HG02642 (cell line): ENCODE data around the gene CATSPER4.

ENCODE experiments used
- ATAC-seq: cut with Tn5 transposase; IDR thresholded peaks from one replicate; pipeline ENCODE4 v1.9.1; 2021; ENCODE audit warnings: mild to moderate bottlenecking; ENCODE audit not compliant: unreplicated experiment, poor library complexity

The CATSPER4 gene

GRCh38 chr1:26190373-26190987 is at the start of gene CATSPER4:
TSS of gene CATSPER4 (plus strand) at chr1:26190602. CDS start at chr1:26190628, 26 bp downstream.
- ATAC-seq, result no peak

GRCh38 chr1:26142159-26142558 is 48.2 kb upstream of the CATSPER4 start:
- no peak for ATAC-seq

GRCh38 chr1:26145041-26145959 is 45.1 kb upstream of the CATSPER4 start:
- peak; percentile 64 for ATAC-seq

- ATAC-seq, result no peak
Measured at GRCh38 chr1:26145960-26146294, 44.5 kb upstream of the CATSPER4 start.

GRCh38 chr1:26148887-26149286 is 41.5 kb upstream of the CATSPER4 start:
- ATAC-seq, result no peak

- ATAC-seq, result no peak
Measured at GRCh38 chr1:26153966-26154532, 36.4 kb upstream of the CATSPER4 start.

- no peak for ATAC-seq
Measured at GRCh38 chr1:26154750-26155149, 35.7 kb upstream of the CATSPER4 start.

- ATAC-seq, result no peak
Measured at GRCh38 chr1:26155370-26156284, 34.8 kb upstream of the CATSPER4 start.

GRCh38 chr1:26156285-26157038 is 33.9 kb upstream of the CATSPER4 start:
- ATAC-seq, result no peak

- ATAC-seq, result no peak
Measured at GRCh38 chr1:26158271-26158907, 32.0 kb upstream of the CATSPER4 start.

- ATAC-seq, result no peak
Measured at GRCh38 chr1:26158908-26159742, 31.3 kb upstream of the CATSPER4 start, which contains the start of gene FAM110D. TSS of gene FAM110D (plus strand) at chr1:26159079. CDS start at chr1:26161292, 2,213 bp downstream.

GRCh38 chr1:26159743-26160039 is 30.7 kb upstream of the CATSPER4 start:
- no peak for ATAC-seq

GRCh38 chr1:26160527-26161414 is 29.6 kb upstream of the CATSPER4 start:
- ATAC-seq, result no peak

- no peak for ATAC-seq
Measured at GRCh38 chr1:26161415-26162219, 28.8 kb upstream of the CATSPER4 start.

- no peak for ATAC-seq
Measured at GRCh38 chr1:26162220-26162709, 28.1 kb upstream of the CATSPER4 start.

- no peak for ATAC-seq
Measured at GRCh38 chr1:26163684-26164035, 26.7 kb upstream of the CATSPER4 start.
